Caco-2 (cell line): Measurements from ENCODE around the gene LGALS8. TPM values are rescaled to one million over a fixed set of nuclear protein-coding genes. Genes with fewer than 3 reads are reported as not detected.
A peak's percentile ranks its signal among the peaks of the same experiment; 100 is the strongest.

Experiments
- BruUV-seq: library from RNA; stranded (reverse); fragments of 400-500 nt; replicated peaks from 2 replicates; lab custom pipeline; 2021; lab: Mats Ljungman, UMichigan
- CTCF ChIA-PET: fragments of 300-600 bp; sonication (Branson Sonifier 250); formaldehyde crosslinking; loops from one replicate; lab custom pipeline; 2022; ENCODE audit warnings: antibody characterized with exemption; lab: Charles Lee
- POLR2A ChIA-PET: fragments of 300-600 bp; sonication (Branson Sonifier 250); formaldehyde crosslinking; loops from one replicate; lab custom pipeline; 2022; ENCODE audit warnings: antibody characterized with exemption; lab: Charles Lee
- DNase-seq, 2 experiments: peaks; one replicate each; pipeline versions ENCODE4 v3.0.0 to v3.0.0-alpha.2; 2020 to 2022
- H3K27me3 ChIP-seq: replicated peaks from 2 replicates; pipeline ENCODE4 v1.6.0; 2011; ENCODE audit warnings: low read length; ENCODE audit not compliant: control insufficient read depth, insufficient read depth
- H3K36me3 ChIP-seq: 2 replicates; pipeline ENCODE4 v1.5.1; 2011; ENCODE audit warnings: low read length; ENCODE audit not compliant: control insufficient read depth, insufficient read depth
- H3K4me1 ChIP-seq: fragments of 250-450 bp; sonication (Bioruptor Pico); 2 replicates; pipeline ENCODE4 v1.5.1; 2020; ENCODE audit warnings: mild to moderate bottlenecking
- H3K4me3 ChIP-seq: 2 replicates; pipeline ENCODE4 v1.5.1; 2011; ENCODE audit warnings: low read depth, mild to moderate bottlenecking, control low read depth, low read length
- H3K9me3 ChIP-seq: fragments of 250-450 bp; sonication (Bioruptor Pico); 2 replicates; pipeline ENCODE4 v1.5.1; 2020; ENCODE audit warnings: mild to moderate bottlenecking, moderate library complexity
- H3K27ac Mint-ChIP-seq: one replicate; pipeline ENCODE4 v1.8.0; 2022; ENCODE audit warnings: mixed read lengths; ENCODE audit not compliant: unreplicated experiment
- H3K27me3 Mint-ChIP-seq: one replicate; pipeline ENCODE4 v1.8.0; 2022; ENCODE audit warnings: mixed read lengths; ENCODE audit not compliant: insufficient read depth, unreplicated experiment
- H3K36me3 Mint-ChIP-seq: one replicate; pipeline ENCODE4 v1.8.0; 2022; ENCODE audit warnings: mild to moderate bottlenecking, mixed read lengths; ENCODE audit not compliant: insufficient read depth, unreplicated experiment
- H3K4me1 Mint-ChIP-seq: one replicate; pipeline ENCODE4 v1.8.0; 2022; ENCODE audit warnings: low read depth, mixed read lengths; ENCODE audit not compliant: unreplicated experiment
- H3K4me3 Mint-ChIP-seq: one replicate; pipeline ENCODE4 v1.8.0; 2022; ENCODE audit warnings: mild to moderate bottlenecking, moderate library complexity, mixed read lengths; ENCODE audit not compliant: unreplicated experiment
- H3K9me3 Mint-ChIP-seq: one replicate; pipeline ENCODE4 v1.8.0; 2022; ENCODE audit warnings: mixed read lengths; ENCODE audit not compliant: unreplicated experiment
- CTCF ChIP-seq, 2 experiments: fragments of 200-600 bp in 1 of 2; IDR thresholded peaks; 1 replicate in 1 of 2; 2 replicates in 1 of 2; pipeline versions ENCODE4 v1.5.1 to v1.8.0; 2011 to 2022; ENCODE audit warnings: antibody characterized with exemption in 1 of 2, control low read depth in 1 of 2, inconsistent platforms in 1 of 2, low read depth in 1 of 2, low read length in 1 of 2, mild to moderate bottlenecking in 1 of 2, moderate library complexity in 1 of 2; ENCODE audit not compliant: insufficient read depth in 1 of 2, severe bottlenecking in 1 of 2, unreplicated experiment in 1 of 2
- intact Hi-C: fragments of 100-400 bp; cut with micrococcal nuclease; formaldehyde crosslinking; loops from one replicate; pipeline ENCODE4 v1.10.0; 2022; ENCODE audit not compliant: unreplicated experiment
- total RNA-seq: library from RNA; stranded (reverse); gene quantifications from 2 replicates; pipeline ENCODE4 v1.2.3, GENCODE V29; 2022

Gene LGALS8
- total RNA-seq, 1 experiment from 2014 or later: 72.3 TPM

- ChIA-PET CTCF (no interaction called here), POLR2A (no interaction called here)
- BruUV-seq: no TSS peak
- Mint-ChIP-seq H3K4me1 (no peaks in the 10 kb centered on the region), H3K27ac (no peak overlapping the region), H3K36me3 (peaks cover 66% of the 10 kb centered on the region), H3K9me3 (no peaks in the 10 kb centered on the region), H3K4me3 (no peak overlapping the region), H3K27me3 (no peaks in the 10 kb centered on the region)
- no peaks in the 10 kb centered on the region for H3K4me1 ChIP-seq
- H3K36me3 ChIP-seq: peaks cover 3% of the 10 kb centered on the region
- TF ChIP-seq CTCF (IDR thresholded peaks at IDR 0.05; ENCODE audit: insufficient read depth in 1 of 2, low read depth in 1 of 2, low read length in 1 of 2, severe bottlenecking in 1 of 2, unreplicated experiment in 1 of 2): no peak
- intact Hi-C loops: no loop called here
- no peaks in the 10 kb centered on the region for H3K27me3 ChIP-seq
- H3K9me3 ChIP-seq: no peaks in the 10 kb centered on the region
- no peak overlapping the region for H3K4me3 ChIP-seq
- DNase-seq: no peak
Measured at GRCh38 chr1:236541710-236542109, 17.9 kb downstream of the LGALS8 start.

GRCh38 chr1:236543065-236543669 is 19.4 kb downstream of the LGALS8 start:
- peaks cover 3% of the 10 kb centered on the region for H3K36me3 ChIP-seq
- POLR2A ChIA-PET: no interaction called here
- CTCF ChIA-PET: no interaction called here

GRCh38 chr1:236545621-236546169 is 21.9 kb downstream of the LGALS8 start:
- no peak overlapping the region for H3K4me3 ChIP-seq
- BruUV-seq: no TSS peak
- Mint-ChIP-seq H3K27ac (no peak overlapping the region), H3K9me3 (no peaks in the 10 kb centered on the region), H3K36me3 (peaks cover 81% of the 10 kb centered on the region), H3K4me3 (no peak overlapping the region), H3K27me3 (no peaks in the 10 kb centered on the region), H3K4me1 (no peaks in the 10 kb centered on the region)
- no peaks in the 10 kb centered on the region for H3K4me1 ChIP-seq
- CTCF ChIA-PET: no interaction called here
- H3K27me3 ChIP-seq: no peaks in the 10 kb centered on the region
- H3K9me3 ChIP-seq: no peaks in the 10 kb centered on the region
- TF ChIP-seq CTCF (IDR thresholded peaks at IDR 0.05; ENCODE audit: insufficient read depth in 1 of 2, low read depth in 1 of 2, low read length in 1 of 2, severe bottlenecking in 1 of 2, unreplicated experiment in 1 of 2): no peak
- POLR2A ChIA-PET: no interaction called here
- intact Hi-C loops: no loop called here
- DNase-seq: no peak
- peaks cover 3% of the 10 kb centered on the region for H3K36me3 ChIP-seq

More at GRCh38 chr1:236543065-236543669, 19.4 kb downstream of the LGALS8 start:
- intact Hi-C loops: no loop called here
- BruUV-seq: no TSS peak
- peak in 1 of 2 experiments; percentile 22 for TF ChIP-seq CTCF (IDR thresholded peaks at IDR 0.05; ENCODE audit: insufficient read depth in 1 of 2, low read depth in 1 of 2, low read length in 1 of 2, severe bottlenecking in 1 of 2, unreplicated experiment in 1 of 2)
- no peak overlapping the region for H3K4me3 ChIP-seq
- no peaks in the 10 kb centered on the region for H3K27me3 ChIP-seq
- Mint-ChIP-seq H3K4me1 (no peaks in the 10 kb centered on the region), H3K4me3 (no peak overlapping the region), H3K9me3 (no peaks in the 10 kb centered on the region), H3K27ac (peak overlapping the region; percentile 40), H3K36me3 (peaks cover 75% of the 10 kb centered on the region), H3K27me3 (no peaks in the 10 kb centered on the region)
- DNase-seq: peak in 1 of 2 experiments; percentile 11
- no peaks in the 10 kb centered on the region for H3K9me3 ChIP-seq
- H3K4me1 ChIP-seq: no peaks in the 10 kb centered on the region
